Mammary epithelial cell (primary cell): ENCODE results near the gene BICD1.

Experiments
- EZH2 ChIP-seq: IDR thresholded peaks from 2 replicates; pipeline ENCODE4 v1.6.1; 2012; ENCODE audit warnings: low read length, inconsistent platforms, borderline replicate concordance
- TF ChIP-seq, protein P1 (sequence below), 2 donors: IDR thresholded peaks in 1 of 2; conservative IDR thresholded peaks in 1 of 2; 2 replicates each; pipeline ENCODE4 v1.5.1; 2011 to 2012; ENCODE audit warnings: inconsistent platforms in 2 of 2, low read length in 2 of 2, mild to moderate bottlenecking in 2 of 2, control low read depth in 1 of 2, low read depth in 1 of 2; ENCODE audit not compliant: insufficient read depth in 1 of 2; ENCODE audit errors: extremely low read depth in 1 of 2

DNA sequence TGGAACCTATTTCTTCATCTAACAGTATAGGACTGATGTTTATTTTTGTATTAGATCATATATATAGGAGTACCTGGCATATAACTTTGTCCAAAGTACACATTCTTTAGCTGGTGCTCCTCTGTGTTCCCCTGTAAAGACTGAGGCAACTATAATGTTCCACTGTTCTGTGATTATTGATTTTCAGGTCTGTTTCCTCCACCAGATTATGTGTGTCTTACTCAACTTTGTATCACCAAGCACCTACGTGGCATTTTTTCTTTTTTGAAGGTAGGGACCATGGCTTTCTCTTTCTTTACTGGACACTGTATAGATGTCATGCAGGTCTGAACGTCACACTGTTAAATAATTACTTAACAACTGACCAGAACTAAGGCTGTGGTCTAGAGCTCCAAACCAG lies 29.3 kb downstream of the BICD1 start:
- TF ChIP-seq, protein P1, sequence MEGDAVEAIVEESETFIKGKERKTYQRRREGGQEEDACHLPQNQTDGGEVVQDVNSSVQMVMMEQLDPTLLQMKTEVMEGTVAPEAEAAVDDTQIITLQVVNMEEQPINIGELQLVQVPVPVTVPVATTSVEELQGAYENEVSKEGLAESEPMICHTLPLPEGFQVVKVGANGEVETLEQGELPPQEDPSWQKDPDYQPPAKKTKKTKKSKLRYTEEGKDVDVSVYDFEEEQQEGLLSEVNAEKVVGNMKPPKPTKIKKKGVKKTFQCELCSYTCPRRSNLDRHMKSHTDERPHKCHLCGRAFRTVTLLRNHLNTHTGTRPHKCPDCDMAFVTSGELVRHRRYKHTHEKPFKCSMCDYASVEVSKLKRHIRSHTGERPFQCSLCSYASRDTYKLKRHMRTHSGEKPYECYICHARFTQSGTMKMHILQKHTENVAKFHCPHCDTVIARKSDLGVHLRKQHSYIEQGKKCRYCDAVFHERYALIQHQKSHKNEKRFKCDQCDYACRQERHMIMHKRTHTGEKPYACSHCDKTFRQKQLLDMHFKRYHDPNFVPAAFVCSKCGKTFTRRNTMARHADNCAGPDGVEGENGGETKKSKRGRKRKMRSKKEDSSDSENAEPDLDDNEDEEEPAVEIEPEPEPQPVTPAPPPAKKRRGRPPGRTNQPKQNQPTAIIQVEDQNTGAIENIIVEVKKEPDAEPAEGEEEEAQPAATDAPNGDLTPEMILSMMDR (conservative IDR thresholded peaks at IDR 0.05 in 1 of 2, IDR thresholded peaks at IDR 0.05 in 1 of 2; ENCODE audit: extremely low read depth in 1 of 2, insufficient read depth in 1 of 2, low read depth in 1 of 2, low read length in 2 of 2) = no peak
- no peak for TF ChIP-seq EZH2
